GM23248 (cell line): Measurements from ENCODE around the gene SH3BGR. TPM values are rescaled to one million over a fixed set of nuclear protein-coding genes. Genes with fewer than 3 reads are reported as not detected.

ENCODE experiments used
- DNase-seq: peaks from one replicate; pipeline ENCODE4 v3.0.0-alpha.2; 2015
- H2AFZ ChIP-seq: fragments of 200-600 bp; sonication (generic); 2 replicates; pipeline ENCODE4 v1.6.1; 2016; ENCODE audit warnings: antibody characterized with exemption
- H3F3A ChIP-seq: fragments of 200-600 bp; sonication (generic); 2 replicates; pipeline ENCODE4 v1.6.1; 2016; ENCODE audit warnings: mild to moderate bottlenecking, antibody characterized with exemption, mixed run types; ENCODE audit not compliant: insufficient read depth
- H3K27ac ChIP-seq: fragments of 200-600 bp; sonication (generic); 2 replicates; pipeline ENCODE4 v1.5.1; 2016; ENCODE audit warnings: mild to moderate bottlenecking
- H3K27me3 ChIP-seq: fragments of 200-600 bp; sonication (generic); replicated peaks from 2 replicates; pipeline ENCODE4 v1.6.1; 2016; ENCODE audit warnings: mild to moderate bottlenecking; ENCODE audit not compliant: insufficient read depth
- H3K36me3 ChIP-seq: fragments of 200-600 bp; sonication (generic); 2 replicates; pipeline ENCODE4 v1.6.1; 2016; ENCODE audit warnings: low read depth, mild to moderate bottlenecking
- H3K4me1 ChIP-seq: fragments of 200-600 bp; sonication (generic); 2 replicates; pipeline ENCODE4 v1.6.1; 2016; ENCODE audit warnings: mild to moderate bottlenecking; ENCODE audit not compliant: insufficient read depth
- H3K4me2 ChIP-seq: fragments of 200-600 bp; sonication (generic); one replicate; pipeline ENCODE4 v1.6.1; 2016; ENCODE audit warnings: mild to moderate bottlenecking; ENCODE audit not compliant: unreplicated experiment
- H3K4me3 ChIP-seq: fragments of 200-600 bp; sonication (generic); 2 replicates; pipeline ENCODE4 v1.5.1; 2016; ENCODE audit warnings: mild to moderate bottlenecking
- H3K79me2 ChIP-seq: fragments of 200-600 bp; sonication (generic); 2 replicates; pipeline ENCODE4 v1.6.1; 2016; ENCODE audit warnings: mild to moderate bottlenecking; ENCODE audit not compliant: insufficient read depth
- H3K9ac ChIP-seq: fragments of 200-600 bp; sonication (generic); 2 replicates; pipeline ENCODE4 v1.6.1; 2016; ENCODE audit warnings: mild to moderate bottlenecking
- H3K9me2 ChIP-seq: fragments of 200-600 bp; sonication (generic); 2 replicates; pipeline ENCODE4 v1.6.1; 2016; ENCODE audit warnings: mixed run types, mild to moderate bottlenecking, moderate library complexity; ENCODE audit not compliant: insufficient read depth
- H3K9me3 ChIP-seq: fragments of 200-600 bp; sonication (generic); one replicate; pipeline ENCODE4 v1.6.1; 2017; ENCODE audit warnings: low read depth
- H4K20me1 ChIP-seq: fragments of 200-600 bp; sonication (generic); 2 replicates; pipeline ENCODE4 v1.6.0; 2016; ENCODE audit not compliant: insufficient read depth
- EZH2 ChIP-seq: fragments of 200-600 bp; sonication (generic); IDR thresholded peaks from 2 replicates; pipeline ENCODE4 v1.6.1; 2018; ENCODE audit warnings: antibody characterized with exemption, mild to moderate bottlenecking; ENCODE audit not compliant: insufficient read depth, poor library complexity, severe bottlenecking
- EZH2phosphoT487 ChIP-seq: fragments of 200-600 bp; sonication (generic); IDR thresholded peaks from 2 replicates; pipeline ENCODE4 v1.6.1; 2018; ENCODE audit warnings: antibody characterized with exemption, moderate library complexity, mild to moderate bottlenecking, low read depth; ENCODE audit not compliant: insufficient read depth
- WGBS, 2 experiments: methylation state at CpG; one replicate each; pipeline ENCODE4 v1.1.6; 2015 to 2017; ENCODE audit warnings: low lambda C conversion rate in 2 of 2, low coverage in 1 of 2; ENCODE audit errors: missing lambda C conversion rate in 2 of 2; 5-methylcytosine and 5-hydroxymethylcytosine counted together
- in situ Hi-C: fragments of 300-500 bp; cut with MboI; formaldehyde crosslinking; loops from 2 replicates; pipeline ENCODE4 v1.15.0; 2020
- polyA plus RNA-seq: library from polyadenylated mRNA; unstranded; fragments of >200 nt; fragmentation: Nextera tagmentation; extraction: Ambion mirVana; gene quantifications from 2 replicates; pipeline ENCODE4 v1.2.1, GENCODE V29; 2016
- total RNA-seq: library from RNA; depleted of rRNA; stranded (reverse); fragments of >200 nt; shearing (Covaris generic); gene quantifications from 2 replicates; pipeline ENCODE4 v1.2.3, GENCODE V29; 2014

Gene SH3BGR
- total and polyA plus RNA-seq, 2 experiments from 2014 or later = 4.4 to 5.7 TPM

GRCh38 chr21:39553331-39553730 is 101.6 kb downstream of the SH3BGR start:
- Histone ChIP-seq H2AFZ (no peak overlapping the region), H3K4me3 (no peak overlapping the region), H3K4me1 (no peaks in the 10 kb centered on the region), H3K4me2 (no peak overlapping the region), H3K9me3 (no peaks in the 10 kb centered on the region), H3K79me2 (no peaks in the 10 kb centered on the region), H3K9me2 (no peaks in the 10 kb centered on the region), H3K27ac (no peak overlapping the region), H4K20me1 (no peaks in the 10 kb centered on the region), H3K27me3 (no peaks in the 10 kb centered on the region), H3K9ac (no peak overlapping the region), H3F3A (no peaks in the 10 kb centered on the region), H3K36me3 (no peaks in the 10 kb centered on the region)
- no peak for DNase-seq
- TF ChIP-seq EZH2 (no peak), EZH2phosphoT487 (no peak)
- WGBS, 2 experiments = 18 to 23% methylated on average over 3 of the region's 3 CpGs
- in situ Hi-C loops = no loop called here

- no peaks in the 10 kb centered on the region for H4K20me1 ChIP-seq
- H3K4me1 ChIP-seq = no peaks in the 10 kb centered on the region
- H3K4me2 ChIP-seq = no peak overlapping the region
- WGBS, 2 experiments = 21 to 29% methylated on average over 6 of the region's 6 CpGs
- no peak overlapping the region for H2AFZ ChIP-seq
- no peaks in the 10 kb centered on the region for H3K27me3 ChIP-seq
- H3K27ac ChIP-seq = no peak overlapping the region
- in situ Hi-C loops = no loop called here
- no peak overlapping the region for H3K4me3 ChIP-seq
- H3K9ac ChIP-seq = no peak overlapping the region
- H3K9me2 ChIP-seq = no peaks in the 10 kb centered on the region
- no peak for TF ChIP-seq EZH2
- TF ChIP-seq EZH2phosphoT487 = no peak
- no peaks in the 10 kb centered on the region for H3F3A ChIP-seq
- H3K36me3 ChIP-seq = no peaks in the 10 kb centered on the region
- DNase-seq = no peak
- H3K79me2 ChIP-seq = no peaks in the 10 kb centered on the region
- no peaks in the 10 kb centered on the region for H3K9me3 ChIP-seq
Measured at GRCh38 chr21:39555911-39556590, 104.3 kb downstream of the SH3BGR start.

- 0% methylated on average over 3 of the region's 3 CpGs for WGBS, 2 experiments
Measured at GRCh38 chr21:39559511-39559910, 107.7 kb downstream of the SH3BGR start.

GRCh38 chr21:39561140-39561539 is 109.4 kb downstream of the SH3BGR start:
- no peak overlapping the region for H3K4me2 ChIP-seq
- no peak for DNase-seq
- no peak overlapping the region for H3K27ac ChIP-seq
- H2AFZ ChIP-seq = no peak overlapping the region
- H3K9ac ChIP-seq = no peak overlapping the region
- WGBS, 2 experiments = 7 to 24% methylated on average over 2 of the region's 2 CpGs
- H3K4me3 ChIP-seq = no peak overlapping the region
- H3K4me1 ChIP-seq = no peaks in the 10 kb centered on the region
- no peaks in the 10 kb centered on the region for H3K9me2 ChIP-seq
- no peaks in the 10 kb centered on the region for H3K9me3 ChIP-seq
- TF ChIP-seq EZH2 = no peak
- no peak for TF ChIP-seq EZH2phosphoT487
- in situ Hi-C loops = no loop called here
- no peaks in the 10 kb centered on the region for H3K27me3 ChIP-seq
- H3K36me3 ChIP-seq = no peaks in the 10 kb centered on the region
- H3K79me2 ChIP-seq = no peaks in the 10 kb centered on the region
- no peaks in the 10 kb centered on the region for H4K20me1 ChIP-seq
- H3F3A ChIP-seq = no peaks in the 10 kb centered on the region

More at GRCh38 chr21:39559511-39559910, 107.7 kb downstream of the SH3BGR start:
- in situ Hi-C loops = no loop called here
- DNase-seq = no peak
- Histone ChIP-seq H3K4me1 (no peaks in the 10 kb centered on the region), H3K9ac (no peak overlapping the region), H3K79me2 (no peaks in the 10 kb centered on the region), H3F3A (no peaks in the 10 kb centered on the region), H4K20me1 (no peaks in the 10 kb centered on the region), H3K27me3 (no peaks in the 10 kb centered on the region), H2AFZ (no peak overlapping the region), H3K36me3 (no peaks in the 10 kb centered on the region), H3K9me2 (no peaks in the 10 kb centered on the region), H3K9me3 (no peaks in the 10 kb centered on the region), H3K4me2 (no peak overlapping the region), H3K27ac (no peak overlapping the region), H3K4me3 (no peak overlapping the region)
- TF ChIP-seq EZH2phosphoT487 (no peak), EZH2 (no peak)
